ENCODE results near the gene PLEKHB1. TPM values are rescaled to one million over a fixed set of nuclear protein-coding genes. Genes with fewer than 3 reads are reported as not detected.

The PLEKHB1 gene
- total RNA-seq, 1 experiment from 2014 or later = 0.80 TPM

DNA sequence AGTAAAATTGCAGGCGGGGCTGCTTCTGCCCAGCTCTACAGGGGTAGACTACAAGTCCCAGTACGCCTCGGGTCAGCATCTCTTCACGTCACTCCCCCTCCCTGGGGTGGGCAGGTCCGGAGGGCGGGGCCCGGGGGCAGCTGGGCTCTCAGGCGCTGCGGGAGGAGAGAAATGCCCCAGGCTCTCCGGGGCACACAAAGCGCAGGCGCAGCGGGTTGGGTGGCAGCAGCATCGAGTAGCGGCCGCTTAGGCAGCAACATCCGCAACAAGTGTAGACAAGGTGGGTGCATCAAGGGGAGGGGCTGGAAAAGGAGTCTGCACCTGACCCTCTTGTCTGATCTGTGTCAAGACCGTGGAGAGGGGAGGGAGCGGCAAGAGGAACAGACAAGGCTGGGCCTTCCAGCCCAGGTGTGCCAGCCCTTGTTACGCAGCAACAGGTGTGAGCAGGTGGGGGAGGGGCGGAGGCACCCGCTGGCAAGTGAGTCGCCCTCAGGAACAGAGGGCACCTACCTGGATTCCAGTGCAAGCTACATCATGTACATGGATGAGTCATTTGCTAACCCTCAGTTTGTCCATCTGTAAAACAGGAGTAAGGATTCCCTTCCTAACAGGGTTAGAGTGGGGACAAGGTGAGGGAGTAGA lies 1.2 kb downstream of the PLEKHB1 start:
- peak; percentile 56 for DNase-seq (ENCODE audit: low read depth)

DNA sequence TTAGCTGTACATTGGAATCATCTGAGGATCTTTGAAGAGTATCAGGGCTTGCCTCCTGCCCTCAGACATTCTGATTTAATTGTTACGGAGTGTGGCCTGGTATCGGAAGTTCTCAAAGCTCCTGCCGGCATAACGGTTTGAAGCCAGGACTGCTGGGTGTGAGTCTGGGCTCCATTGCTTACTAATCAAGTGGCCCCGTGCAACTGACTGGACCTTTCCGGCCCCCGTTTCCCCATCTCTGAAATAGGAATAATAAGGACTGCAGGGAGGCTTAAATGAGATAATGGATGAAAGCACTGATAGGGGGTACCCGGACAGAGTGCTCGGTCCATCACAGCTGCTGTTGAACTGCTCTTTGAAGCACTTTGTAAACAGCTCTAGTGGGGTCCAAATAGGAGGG lies 1.7 kb downstream of the PLEKHB1 start:
- no peak for DNase-seq (ENCODE audit: low read depth)

DNA sequence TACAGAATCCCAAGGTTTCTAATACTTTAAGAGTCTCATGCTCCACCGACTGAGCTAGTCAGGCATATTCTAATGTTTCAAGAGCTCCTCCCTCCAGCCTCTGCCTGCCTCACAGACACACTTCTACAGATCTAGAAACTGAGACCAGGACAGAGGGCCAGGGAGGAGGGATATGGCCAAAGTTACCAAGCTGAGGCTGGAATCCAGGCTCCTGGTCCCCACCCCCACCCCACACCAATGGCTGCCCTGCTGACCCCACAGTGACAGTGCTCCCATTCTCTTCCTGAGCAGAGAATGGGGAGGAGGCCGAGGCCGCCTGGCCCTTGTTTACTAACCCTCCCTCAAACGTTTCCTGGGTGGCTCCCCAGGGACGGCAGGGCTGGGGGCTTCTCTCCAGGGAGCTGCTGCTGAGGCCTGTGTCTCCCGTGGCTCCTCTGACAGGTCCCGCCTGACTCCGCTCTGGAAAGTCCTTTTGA lies 2.2 kb downstream of the PLEKHB1 start:
- DNase-seq (ENCODE audit: low read depth) = no peak

DNA sequence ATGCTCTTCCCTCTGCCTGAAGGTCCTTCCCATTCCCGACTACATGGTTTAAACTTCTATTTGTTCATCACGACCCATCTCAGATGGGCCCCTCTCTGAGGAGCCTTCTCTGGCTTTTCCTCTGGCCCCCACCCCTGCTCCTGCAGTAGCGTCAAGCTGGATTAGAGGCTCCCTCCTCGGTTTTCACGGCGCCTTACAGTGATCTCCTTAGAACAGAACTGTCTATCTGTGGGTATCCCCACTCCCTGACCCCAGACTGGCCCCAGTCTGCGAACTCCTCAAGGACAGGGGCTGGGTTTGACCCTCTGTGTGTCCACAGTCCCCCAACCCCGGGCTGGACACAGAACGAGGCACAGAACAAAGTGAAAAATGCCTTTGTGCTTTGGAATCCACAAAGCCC lies 2.8 kb downstream of the PLEKHB1 start:
- no peak for DNase-seq (ENCODE audit: low read depth)

DNA sequence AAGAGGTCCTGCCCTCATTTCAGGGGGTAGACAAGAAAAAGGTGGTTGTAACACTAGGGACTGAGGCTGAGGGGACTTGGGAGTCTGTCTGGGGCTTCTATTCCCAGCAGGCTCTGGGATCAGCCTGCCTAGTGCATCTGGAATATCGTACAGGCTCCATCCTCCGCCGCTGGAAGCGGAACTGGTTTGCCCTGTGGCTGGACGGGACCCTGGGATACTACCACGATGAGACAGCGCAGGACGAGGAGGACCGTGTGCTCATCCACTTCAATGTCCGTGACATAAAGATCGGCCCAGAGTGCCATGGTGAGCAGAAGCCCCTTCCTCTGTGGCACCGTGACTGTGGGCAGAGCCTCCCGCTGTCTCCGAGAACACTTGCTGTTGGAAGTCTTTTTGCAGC lies 4.0 kb downstream of the PLEKHB1 start:
- DNase-seq (ENCODE audit: low read depth) = no peak

DNA sequence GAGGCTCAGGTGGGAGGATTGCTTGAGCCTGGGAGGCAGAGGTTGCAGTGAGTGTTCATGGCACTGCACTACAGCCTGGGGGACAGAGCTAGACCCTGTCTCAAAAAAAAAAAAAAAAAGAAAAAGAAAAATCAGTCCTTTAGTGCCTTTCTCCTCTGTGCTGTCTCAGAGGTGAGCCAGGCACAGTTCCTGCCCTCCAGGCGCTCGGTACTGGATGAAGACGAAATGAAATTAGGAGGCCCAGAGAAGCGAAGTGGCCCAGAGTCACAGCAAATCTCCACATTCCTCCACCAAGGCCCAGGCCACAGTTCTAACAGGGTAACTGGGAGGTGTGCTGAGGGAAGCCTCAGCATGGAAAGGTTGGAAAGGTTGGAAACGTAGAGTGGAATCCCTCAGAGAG lies 4.9 kb downstream of the PLEKHB1 start:
- no peak for DNase-seq (ENCODE audit: low read depth)

DNA sequence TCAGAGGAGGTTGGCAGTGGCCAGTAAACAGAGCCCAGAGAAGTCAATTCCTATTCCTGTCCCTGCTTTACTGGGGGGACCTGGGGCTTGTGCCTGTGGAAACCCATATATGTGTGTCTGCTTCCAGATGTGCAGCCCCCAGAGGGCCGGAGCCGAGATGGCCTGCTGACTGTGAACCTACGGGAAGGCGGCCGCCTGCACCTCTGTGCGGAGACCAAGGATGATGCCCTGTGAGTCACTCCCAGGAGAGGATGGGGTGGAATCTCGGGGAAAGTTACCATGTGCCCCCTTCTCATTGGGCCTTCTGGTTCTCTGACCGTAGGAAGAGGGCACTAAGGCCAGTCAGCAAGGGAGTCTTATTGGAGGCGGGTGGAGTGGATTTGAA lies 5.3 kb downstream of the PLEKHB1 start:
- no peak for DNase-seq (ENCODE audit: low read depth)

DNA sequence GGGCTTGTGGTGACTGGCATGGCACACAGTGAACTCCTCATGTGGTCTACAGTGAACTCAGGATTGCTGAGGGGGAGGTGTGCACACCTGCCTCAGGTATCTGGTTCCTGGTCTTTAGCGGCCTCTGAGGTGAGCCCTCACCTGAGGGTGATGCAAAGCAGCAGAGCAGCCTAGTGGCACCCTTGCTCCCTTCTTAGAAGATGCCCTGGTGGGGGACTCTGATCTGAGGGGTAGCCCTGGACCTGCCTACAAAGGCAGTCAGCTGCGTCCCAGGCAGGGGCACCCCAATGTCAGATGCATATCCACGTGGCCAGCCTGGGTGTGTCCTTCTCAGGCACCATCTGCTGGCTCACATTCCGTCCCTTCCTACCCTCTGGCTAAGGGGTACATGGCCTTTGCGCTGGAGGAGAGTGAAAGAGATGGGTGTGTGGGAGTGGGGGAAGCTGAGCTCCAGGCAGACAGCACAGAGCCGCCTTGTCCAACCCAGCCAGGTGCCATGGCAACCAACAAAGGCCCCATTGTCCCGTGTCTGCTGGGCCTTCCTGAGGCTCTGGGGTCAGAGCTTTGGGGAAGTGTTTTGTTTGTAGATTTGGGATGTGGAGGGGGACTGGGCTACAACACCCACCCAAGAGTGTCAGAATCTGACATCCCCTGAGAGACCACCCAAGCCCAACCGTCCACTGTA lies 5.8 kb downstream of the PLEKHB1 start:
- DNase-seq (ENCODE audit: low read depth) = peak; percentile 79

DNA sequence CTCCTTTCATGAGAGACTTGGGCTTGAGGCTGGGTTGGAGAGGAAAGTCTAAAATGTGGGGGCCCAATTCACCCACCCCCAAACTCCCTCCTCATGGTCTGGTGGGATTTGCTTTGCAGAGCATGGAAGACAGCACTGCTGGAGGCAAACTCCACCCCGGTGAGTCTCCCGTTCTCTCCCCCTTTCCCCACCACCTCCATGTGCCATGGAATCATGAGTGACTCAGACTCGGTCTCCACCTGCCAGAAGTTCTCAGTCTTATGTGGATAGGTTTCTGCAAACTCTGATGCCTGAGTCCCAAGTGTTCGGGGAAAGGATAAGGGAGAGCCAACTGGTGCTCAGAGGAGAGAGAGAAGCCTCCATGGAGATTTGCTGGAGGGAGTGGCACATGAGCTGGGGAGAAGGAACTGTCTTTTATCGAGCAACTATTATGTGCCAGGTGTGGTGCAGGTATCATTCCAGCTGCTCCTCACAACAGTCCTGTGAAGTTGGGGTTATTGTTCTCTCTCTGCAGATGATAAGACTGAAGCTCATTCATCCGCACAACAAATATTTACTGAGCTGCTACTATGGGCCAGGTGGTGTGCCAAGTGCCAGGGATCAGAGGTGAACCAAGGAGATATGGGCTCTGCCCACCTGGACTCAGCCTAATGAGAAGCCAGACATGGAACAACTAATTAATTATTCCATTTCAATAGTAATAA lies 6.6 kb downstream of the PLEKHB1 start:
- peak; percentile 36 for DNase-seq (ENCODE audit: low read depth)

DNA sequence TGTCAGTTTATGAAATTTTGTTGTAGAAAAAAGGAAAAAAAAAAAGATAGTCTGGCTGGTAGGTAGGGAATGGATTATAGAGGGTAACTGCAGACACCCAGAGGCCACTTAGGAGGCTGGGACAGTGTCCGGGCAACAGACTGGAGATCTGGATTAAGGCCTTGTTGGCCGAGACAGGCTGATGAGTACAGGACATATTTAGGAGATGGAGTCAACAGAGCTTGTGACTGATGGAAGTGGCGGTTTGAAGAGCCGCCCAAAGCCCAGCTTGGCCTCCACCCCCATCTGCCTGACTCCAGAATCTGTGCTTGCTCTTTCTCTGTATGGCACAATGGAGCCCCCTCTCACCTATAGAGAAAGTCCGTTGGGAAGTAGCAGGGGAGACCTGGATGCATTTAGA lies 7.6 kb downstream of the PLEKHB1 start:
- DNase-seq (ENCODE audit: low read depth) = no peak

DNA sequence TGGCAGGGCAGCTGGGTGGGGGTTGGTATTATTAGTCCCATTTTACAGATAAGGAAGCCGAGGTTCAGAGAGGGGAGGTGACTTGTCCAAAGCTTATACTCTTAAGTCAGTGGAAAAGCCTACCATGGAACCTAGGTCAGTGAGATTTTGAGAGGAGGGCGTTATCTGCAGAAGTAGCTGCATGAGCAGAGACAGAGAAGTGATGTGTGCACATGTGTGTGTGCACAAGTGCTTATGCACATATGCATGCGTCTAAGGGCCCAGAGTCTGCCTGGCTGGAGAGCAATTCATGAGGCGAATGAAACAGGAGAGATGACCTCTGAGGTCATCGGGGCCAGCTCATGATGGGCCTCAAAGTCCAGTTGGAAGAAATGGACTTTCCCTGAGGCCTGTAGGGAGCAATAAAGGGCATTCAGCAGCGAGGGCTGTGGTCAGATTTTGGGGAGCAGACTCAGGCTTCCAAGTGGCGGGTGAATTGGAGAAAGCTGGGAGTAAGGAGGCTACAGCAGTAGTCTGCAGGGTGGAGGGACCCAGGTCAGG lies 8.2 kb downstream of the PLEKHB1 start:
- DNase-seq (ENCODE audit: low read depth) = no peak

DNA sequence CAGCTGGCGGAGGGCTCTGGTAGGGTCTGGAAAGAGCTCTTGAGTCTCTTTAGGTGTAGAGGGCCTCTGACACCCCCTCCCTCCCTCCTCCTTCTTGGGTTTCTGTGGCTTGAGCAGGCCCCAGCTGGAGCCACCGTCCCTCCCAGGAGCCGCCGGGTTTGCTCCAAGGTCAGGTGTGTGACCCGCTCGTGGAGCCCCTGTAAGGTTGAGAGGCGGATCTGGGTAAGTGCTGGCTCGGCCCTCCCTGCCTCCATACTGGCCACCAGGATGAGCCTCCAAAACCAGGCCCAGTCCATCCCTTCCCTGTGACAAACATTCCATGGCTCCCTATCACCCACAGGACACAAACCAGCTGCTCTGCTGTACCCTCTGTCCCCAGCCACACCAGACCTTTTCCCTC lies 9.3 kb downstream of the PLEKHB1 start:
- no peak for DNase-seq (ENCODE audit: low read depth)

DNA sequence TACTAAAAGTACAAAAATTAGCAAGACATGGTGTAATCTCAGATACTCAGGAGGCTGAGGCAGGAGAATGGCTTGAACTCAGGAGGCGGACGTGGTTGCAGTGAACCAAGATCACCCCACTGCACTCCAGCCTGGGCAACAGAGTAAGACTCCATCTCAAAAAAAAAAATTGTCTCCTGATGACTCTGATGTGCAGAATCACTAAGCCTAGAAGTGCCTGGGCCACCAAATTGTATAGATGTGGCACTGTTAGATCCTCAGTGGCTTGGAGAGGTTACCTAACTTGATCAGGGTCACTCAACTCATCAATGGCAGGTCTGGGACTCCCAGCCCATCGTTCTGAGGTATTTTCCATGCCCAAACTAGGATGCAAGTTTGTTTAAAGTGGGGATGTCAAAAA lies 10.6 kb downstream of the PLEKHB1 start:
- DNase-seq (ENCODE audit: low read depth) = no peak

DNA sequence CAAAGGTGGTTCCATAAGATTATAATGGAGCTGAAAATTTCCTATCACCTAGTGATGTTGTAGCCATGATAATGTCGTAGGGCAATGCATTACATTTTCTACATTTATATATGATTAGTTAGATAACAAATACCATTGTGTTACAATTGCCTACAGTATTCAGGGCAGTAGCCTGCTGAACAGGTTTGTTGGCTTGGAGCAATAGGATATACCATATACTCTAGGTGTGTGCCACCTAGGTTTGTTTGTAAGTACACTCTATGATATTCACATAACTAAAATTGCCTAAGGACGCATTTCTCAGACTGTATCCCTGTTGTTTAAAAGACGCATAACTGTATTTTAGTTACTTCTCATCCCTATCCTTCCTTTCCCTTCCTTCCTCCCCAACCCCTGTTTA lies 13.6 kb downstream of the PLEKHB1 start:
- DNase-seq (ENCODE audit: low read depth) = no peak

DNA sequence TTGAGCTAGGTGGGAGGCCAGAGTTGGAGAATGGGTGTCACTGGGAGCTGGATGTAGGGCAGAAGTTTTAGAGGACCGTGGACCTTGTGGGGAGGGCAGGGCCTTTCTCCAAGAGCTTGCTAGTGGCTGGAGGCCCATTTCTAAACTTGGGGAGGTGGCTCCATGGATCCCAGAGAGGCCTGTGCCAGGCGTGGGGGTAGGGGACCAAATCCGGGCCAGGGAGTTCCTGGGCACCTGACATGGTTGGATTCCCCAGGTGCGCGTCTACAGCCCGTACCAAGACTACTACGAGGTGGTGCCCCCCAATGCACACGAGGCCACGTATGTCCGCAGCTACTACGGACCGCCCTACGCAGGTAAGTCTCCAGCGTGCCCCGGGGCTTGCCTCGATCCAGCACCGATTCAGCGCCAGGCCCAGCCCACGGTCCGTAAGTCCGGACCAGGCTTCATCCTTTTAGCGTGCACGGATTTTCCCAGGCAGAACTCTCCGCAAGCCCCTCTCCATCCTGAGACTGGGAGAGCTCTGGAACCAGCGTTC lies 14.2 kb downstream of the PLEKHB1 start:
- no peak for DNase-seq (ENCODE audit: low read depth)

DNA sequence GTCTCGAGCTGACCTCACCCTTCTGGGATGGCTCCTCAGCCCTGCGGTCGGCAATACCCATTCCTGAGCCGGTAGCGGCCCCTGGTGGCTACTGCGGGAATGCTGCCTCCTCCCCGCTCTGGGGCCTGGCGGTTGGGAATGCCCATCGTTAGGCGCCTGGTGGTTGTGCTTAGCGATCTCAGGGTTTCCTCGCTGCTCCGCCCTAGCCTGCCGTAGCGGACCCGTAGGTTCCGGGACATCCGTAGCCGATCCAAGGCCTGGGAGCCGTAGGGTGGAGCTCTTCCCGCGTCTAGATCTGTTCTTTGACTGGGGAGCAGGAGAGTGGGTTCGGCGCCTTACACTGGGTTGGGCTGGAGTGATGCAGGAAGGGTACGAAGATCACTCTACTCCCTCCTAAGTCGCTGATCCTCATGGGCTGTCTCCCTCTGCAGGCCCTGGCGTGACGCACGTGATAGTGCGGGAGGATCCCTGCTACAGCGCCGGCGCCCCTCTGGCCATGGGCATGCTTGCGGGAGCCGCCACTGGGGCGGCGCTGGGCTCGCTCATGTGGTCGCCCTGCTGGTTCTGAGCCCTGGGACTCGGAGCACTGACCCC lies 14.8 kb downstream of the PLEKHB1 start:
- DNase-seq (ENCODE audit: low read depth) = peak; percentile 80

DNA sequence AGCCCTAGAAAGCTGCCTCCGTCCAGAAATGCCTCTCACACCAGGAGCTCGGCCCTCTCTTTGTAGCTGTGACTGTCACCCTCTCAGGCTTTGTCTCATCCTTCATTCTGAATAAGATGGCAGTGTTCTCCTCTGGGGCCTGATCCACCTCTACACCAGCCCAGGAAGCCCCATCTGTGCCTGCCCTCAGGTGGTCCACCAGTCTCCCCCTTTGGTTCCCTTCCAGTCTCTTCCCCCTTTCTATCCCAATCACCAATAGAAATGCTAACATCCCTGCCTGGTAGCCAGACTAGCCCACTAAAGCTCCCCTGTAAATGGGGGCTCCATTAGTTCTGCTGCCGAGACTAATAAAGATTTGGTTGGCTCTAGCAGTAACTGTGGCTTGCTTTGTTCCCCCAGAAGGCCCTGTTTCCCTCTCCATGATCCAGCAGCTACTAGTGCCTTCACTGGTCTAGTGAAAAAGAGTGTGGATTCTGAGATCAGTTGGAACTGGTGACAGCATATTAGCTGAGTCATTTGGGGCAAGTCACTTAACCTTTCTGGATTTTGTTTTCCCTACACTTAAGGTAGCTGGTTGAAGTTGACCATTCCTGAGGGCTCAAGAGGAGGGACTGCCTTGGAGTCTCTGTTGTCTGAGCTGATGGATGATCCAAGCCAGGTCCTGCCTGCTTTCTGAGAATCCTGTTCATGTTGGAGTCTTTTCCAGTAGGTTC lies 16.2 kb downstream of the PLEKHB1 start:
- no peak for DNase-seq (ENCODE audit: low read depth)

DNA sequence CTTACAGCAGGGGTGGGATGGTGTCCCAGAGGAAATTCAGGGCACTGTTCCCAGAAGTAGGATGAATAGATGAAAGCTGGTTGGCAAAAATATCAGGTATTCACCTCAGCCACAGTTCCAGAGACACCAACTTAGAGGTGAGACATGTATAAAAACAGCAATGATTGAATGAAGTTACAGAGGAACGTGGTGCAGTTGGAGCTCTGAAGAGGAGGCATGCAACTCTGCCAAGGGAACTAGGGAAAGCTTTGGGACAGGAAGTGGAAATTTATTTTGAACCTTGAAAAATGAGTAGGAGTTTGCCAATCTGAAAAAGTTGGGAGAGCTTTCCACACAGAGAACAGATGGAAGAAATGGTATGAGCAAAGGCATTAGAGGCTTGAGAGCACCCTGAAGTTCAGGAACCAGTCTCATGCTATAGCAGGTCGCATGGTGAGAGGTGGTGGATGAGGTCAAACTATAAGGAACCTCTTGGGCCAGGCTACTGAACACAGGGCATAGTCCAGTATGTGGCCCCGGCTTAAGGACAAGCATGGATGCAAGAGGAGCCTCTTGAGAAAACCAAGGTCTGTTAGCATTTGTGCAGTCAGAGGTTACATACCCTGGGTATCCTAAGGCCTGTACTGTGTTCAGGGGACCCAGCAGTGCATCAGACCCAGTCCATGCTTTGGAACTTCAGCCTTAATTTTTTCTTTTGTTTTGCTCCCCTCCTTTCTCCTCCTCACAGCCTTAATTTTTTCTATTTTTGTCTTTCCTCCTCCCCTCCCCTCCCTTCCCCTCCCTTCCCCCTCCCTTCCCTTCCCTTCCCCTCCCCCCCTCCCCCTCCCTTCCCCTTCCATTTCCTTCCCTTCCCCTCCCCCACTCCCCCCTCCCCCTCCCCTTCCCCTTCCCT lies 17.5 kb downstream of the PLEKHB1 start:
- no peak for DNase-seq (ENCODE audit: low read depth)

DNA sequence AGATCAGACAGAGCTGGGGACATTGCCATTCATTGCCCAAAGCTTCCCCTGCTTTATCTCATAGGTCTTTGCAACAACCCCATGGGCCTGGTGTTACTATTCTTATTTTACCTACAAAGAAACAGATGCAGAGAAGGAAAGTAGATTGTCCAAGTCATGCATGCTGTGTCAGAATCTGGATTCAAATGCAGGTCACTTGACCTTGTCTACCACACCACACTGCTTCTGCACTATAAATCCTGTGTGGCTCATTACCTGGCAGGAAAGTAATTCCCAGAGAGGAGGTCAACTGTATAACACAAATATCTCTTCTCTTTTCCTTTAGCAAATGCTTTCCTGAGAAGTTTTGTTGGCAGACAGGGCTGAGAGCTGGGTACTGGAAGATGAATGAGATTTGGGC lies 18.5 kb downstream of the PLEKHB1 start:
- DNase-seq (ENCODE audit: low read depth) = no peak

DNA sequence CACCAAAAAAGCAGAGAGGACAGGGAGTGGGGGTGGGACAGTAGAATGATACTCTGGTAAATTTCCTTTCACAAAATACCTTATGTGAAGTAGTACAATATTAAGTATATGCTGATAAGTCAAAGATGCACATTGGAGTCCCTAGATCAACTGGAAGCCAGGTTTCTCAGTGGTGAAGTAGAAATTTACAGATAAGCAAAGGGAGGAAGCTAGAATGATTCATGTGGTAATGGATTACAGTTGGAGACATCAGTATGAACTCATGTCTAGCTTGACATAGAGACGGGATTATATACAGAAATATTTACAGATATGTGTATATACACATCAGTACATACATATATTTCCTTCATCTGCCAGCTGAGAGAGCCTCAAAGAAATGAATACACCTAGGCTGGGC lies 21.5 kb downstream of the PLEKHB1 start:
- DNase-seq (ENCODE audit: low read depth) = no peak

All from HT1080 (cell line).